Hepatocyte (in vitro differentiated cells): ENCODE measurements around the gene IRAK1. TPM values are rescaled to one million over a fixed set of nuclear protein-coding genes. Genes with fewer than 3 reads are reported as not detected.

Experiments
- DNase-seq: peaks from one replicate; pipeline ENCODE4 v3.0.0-alpha.2; 2016; ENCODE audit warnings: low spot score
- H2AFZ ChIP-seq: fragments of 200-600 bp; sonication (generic); 2 replicates; pipeline ENCODE4 v1.6.0; 2016; ENCODE audit warnings: antibody characterized with exemption, mild to moderate bottlenecking
- H3K27ac ChIP-seq: fragments of 200-600 bp; sonication (generic); 2 replicates; pipeline ENCODE4 v1.5.1; 2016; ENCODE audit warnings: mild to moderate bottlenecking
- H3K27me3 ChIP-seq: fragments of 200-600 bp; sonication (generic); 2 replicates; pipeline ENCODE4 v1.6.1; 2016
- H3K36me3 ChIP-seq: fragments of 200-600 bp; sonication (generic); replicated peaks from 2 replicates; pipeline ENCODE4 v1.5.1; 2016; ENCODE audit warnings: low read depth; ENCODE audit not compliant: insufficient read depth
- H3K4me1 ChIP-seq: fragments of 200-600 bp; sonication (generic); 2 replicates; pipeline ENCODE4 v1.5.1; 2016; ENCODE audit warnings: mild to moderate bottlenecking, moderate library complexity; ENCODE audit not compliant: insufficient read depth
- H3K4me2 ChIP-seq: fragments of 200-600 bp; sonication (generic); 2 replicates; pipeline ENCODE4 v1.6.0; 2016
- H3K4me3 ChIP-seq: fragments of 200-600 bp; sonication (generic); 2 replicates; pipeline ENCODE4 v1.5.1; 2016; ENCODE audit warnings: mild to moderate bottlenecking
- H3K79me2 ChIP-seq: fragments of 200-600 bp; sonication (generic); 2 replicates; pipeline ENCODE4 v1.6.0; 2017; ENCODE audit warnings: mild to moderate bottlenecking
- H3K9me2 ChIP-seq: fragments of 200-600 bp; sonication (generic); replicated peaks from 2 replicates; pipeline ENCODE4 v1.6.0; 2017; ENCODE audit warnings: mild to moderate bottlenecking; ENCODE audit not compliant: insufficient read depth
- H3K9me3 ChIP-seq: fragments of 200-600 bp; sonication (generic); 2 replicates; pipeline ENCODE4 v1.5.1; 2016; ENCODE audit warnings: low read depth, mild to moderate bottlenecking
- H4K20me1 ChIP-seq: fragments of 200-600 bp; sonication (generic); 2 replicates; pipeline ENCODE4 v1.6.0; 2016; ENCODE audit warnings: mild to moderate bottlenecking; ENCODE audit not compliant: insufficient read depth, poor library complexity, severe bottlenecking
- CTCF ChIP-seq: fragments of 200-600 bp; sonication (generic); IDR thresholded peaks from 2 replicates; pipeline ENCODE4 v1.5.1; 2016; ENCODE audit warnings: antibody characterized with exemption, mild to moderate bottlenecking; ENCODE audit not compliant: poor library complexity
- EZH2 ChIP-seq: fragments of 200-600 bp; sonication (generic); IDR thresholded peaks from 2 replicates; pipeline ENCODE4 v1.6.1; 2016; ENCODE audit warnings: antibody characterized with exemption, mild to moderate bottlenecking, borderline replicate concordance
- EZH2phosphoT487 ChIP-seq: fragments of 200-600 bp; sonication (generic); IDR thresholded peaks from one replicate; pipeline ENCODE4 v1.6.1; 2018; ENCODE audit warnings: antibody characterized with exemption, mild to moderate bottlenecking, low read depth, moderate library complexity; ENCODE audit not compliant: unreplicated experiment, severe bottlenecking
- WGBS: methylation state at CpG from one replicate; pipeline ENCODE4 v1.1.6; 2016; ENCODE audit warnings: low lambda C conversion rate; ENCODE audit errors: missing lambda C conversion rate; 5-methylcytosine and 5-hydroxymethylcytosine counted together
- polyA plus RNA-seq: library from polyadenylated mRNA; unstranded; fragments of >200 nt; fragmentation: Nextera tagmentation; extraction: Ambion mirVana; gene quantifications from 2 replicates; pipeline ENCODE4 v1.2.1, GENCODE V29; 2016
- total RNA-seq: library from RNA; depleted of rRNA; stranded (reverse); fragments of >200 nt; gene quantifications from 2 replicates; pipeline ENCODE4 v1.2.3, GENCODE V29; 2014

IRAK1 gene
- total and polyA plus RNA-seq, 2 experiments from 2014 or later, result 44.1 to 99.4 TPM

- peak; percentile 68 for DNase-seq
- Histone ChIP-seq H3K9me3 (no peaks in the 10 kb centered on the region), H3K36me3 (no peaks in the 10 kb centered on the region), H3K4me1 (peaks cover 27% of the 10 kb centered on the region), H4K20me1 (peaks cover 40% of the 10 kb centered on the region), H3K27ac (peak overlapping the region; percentile 100), H3K4me2 (peak overlapping the region; percentile 86), H3K9me2 (no peaks in the 10 kb centered on the region), H3K27me3 (no peaks in the 10 kb centered on the region), H2AFZ (peak overlapping the region; percentile 35), H3K4me3 (peak overlapping the region; percentile 85), H3K79me2 (peaks cover 65% of the 10 kb centered on the region)
- TF ChIP-seq EZH2phosphoT487 (no peak), CTCF (no peak), EZH2 (no peak)
- WGBS, result 58% methylated on average over 40 of the region's 49 CpGs
Measured at GRCh38 chrX:153970357-153971123, 49.2 kb downstream of the IRAK1 start.

DNA sequence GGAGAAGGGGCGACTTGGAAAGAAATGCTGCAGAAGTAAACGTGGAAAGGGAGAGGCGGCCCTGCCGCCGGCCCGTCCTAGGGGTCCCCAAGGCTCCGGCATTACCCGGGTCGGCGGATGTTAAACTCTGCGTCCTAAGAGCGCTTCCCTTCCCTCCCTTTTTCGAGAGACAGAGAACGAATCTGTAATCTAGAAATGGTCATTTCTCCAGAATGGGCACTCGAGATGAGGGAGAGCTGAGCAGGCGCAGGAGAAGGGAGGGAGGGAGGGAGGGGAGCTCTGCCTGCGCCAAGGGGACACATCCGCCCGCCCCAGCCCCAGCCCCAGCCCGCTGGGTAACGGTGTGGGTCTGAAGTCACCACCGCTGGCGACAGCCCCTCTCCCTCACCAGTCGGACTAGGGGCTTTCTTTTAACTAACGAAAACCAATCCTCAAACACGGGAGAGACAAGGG lies 49.8 kb downstream of the IRAK1 start:
- Histone ChIP-seq H2AFZ (no peak overlapping the region), H3K4me1 (peaks cover 27% of the 10 kb centered on the region), H3K79me2 (peaks cover 67% of the 10 kb centered on the region), H4K20me1 (peaks cover 46% of the 10 kb centered on the region), H3K36me3 (no peaks in the 10 kb centered on the region), H3K27ac (peak overlapping the region; percentile 81), H3K9me3 (no peaks in the 10 kb centered on the region), H3K27me3 (no peaks in the 10 kb centered on the region), H3K4me2 (peak overlapping the region; percentile 86), H3K9me2 (no peaks in the 10 kb centered on the region), H3K4me3 (peak overlapping the region; percentile 55)
- TF ChIP-seq EZH2 (no peak), CTCF (no peak), EZH2phosphoT487 (no peak)
- 41% methylated on average over 17 of the region's 26 CpGs for WGBS
- no peak for DNase-seq

DNA sequence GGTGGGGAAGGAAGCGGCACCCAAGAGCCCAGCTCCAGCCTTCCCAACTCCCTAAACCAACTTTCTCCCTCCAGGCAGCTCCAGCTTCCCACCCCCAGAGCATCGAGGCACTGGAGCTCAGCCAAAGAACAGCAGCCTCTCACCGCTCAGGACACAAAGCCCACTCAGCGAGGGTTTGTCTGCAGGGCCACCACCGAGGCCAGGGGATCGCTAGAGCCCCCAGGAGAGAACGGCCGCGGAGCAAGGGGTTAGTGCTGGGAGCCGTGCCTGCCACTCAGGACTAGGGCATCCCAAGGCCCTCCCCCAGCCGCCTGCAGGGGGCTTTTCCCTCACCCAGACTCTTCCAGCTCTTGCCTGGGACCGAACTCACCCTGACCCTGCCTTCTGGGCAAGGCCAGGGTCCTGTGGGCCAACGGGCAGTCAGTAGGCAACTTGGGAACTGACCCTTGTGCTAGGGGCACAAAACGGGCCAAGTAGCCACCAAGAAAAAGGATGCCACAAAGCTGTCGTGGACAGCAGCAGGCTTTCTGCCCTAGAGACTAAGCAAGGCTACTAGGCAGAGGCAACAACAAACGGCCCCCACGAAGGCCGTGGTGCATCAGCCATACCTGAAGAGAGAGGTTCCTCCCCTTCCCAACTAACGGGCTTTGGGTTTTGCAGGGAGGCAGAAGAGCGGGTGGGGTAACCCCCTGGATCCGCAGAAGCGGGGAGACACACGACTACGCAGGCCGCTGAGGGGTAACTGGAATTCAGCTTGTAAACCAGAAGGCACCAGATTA lies 50.4 kb downstream of the IRAK1 start:
- no peak for TF ChIP-seq EZH2
- TF ChIP-seq EZH2phosphoT487, result no peak
- TF ChIP-seq CTCF, result no peak
- Histone ChIP-seq H3K4me2 (peak overlapping the region; percentile 86), H3K27ac (peak overlapping the region; percentile 81), H3K36me3 (no peaks in the 10 kb centered on the region), H3K4me3 (peak overlapping the region; percentile 55), H3K9me3 (no peaks in the 10 kb centered on the region), H3K27me3 (no peaks in the 10 kb centered on the region), H2AFZ (no peak overlapping the region), H3K79me2 (peaks cover 71% of the 10 kb centered on the region), H3K9me2 (no peaks in the 10 kb centered on the region), H3K4me1 (peaks cover 23% of the 10 kb centered on the region), H4K20me1 (peaks cover 52% of the 10 kb centered on the region)
- WGBS, result 45% methylated on average over 24 of the region's 25 CpGs
- DNase-seq, result no peak
